ENCODE results near the gene DISC1.

DISC1 gene

GRCh38 chr1:231694465-231695077 lies 68.0 kb downstream of the DISC1 start:
- H3K4me3 ChIP-seq (ENCODE audit: severe bottlenecking) = no peak overlapping the region
- no peak for TF ChIP-seq CTCF (IDR thresholded peaks at IDR 0.05; ENCODE audit: poor library complexity, severe bottlenecking)
- DNase-seq (ENCODE audit: low spot score) (no peak), ATAC-seq (ENCODE audit: low read depth) (no peak)
- no peak overlapping the region for H3K27ac ChIP-seq (ENCODE audit: poor library complexity, severe bottlenecking)
- H3K36me3 ChIP-seq (ENCODE audit: low read depth) = no peaks in the 10 kb centered on the region
- no peaks in the 10 kb centered on the region for H3K27me3 ChIP-seq (ENCODE audit: insufficient read depth, poor library complexity, severe bottlenecking)
- no peaks in the 10 kb centered on the region for H3K4me1 ChIP-seq (ENCODE audit: insufficient read depth, poor library complexity, severe bottlenecking)
- no peaks in the 10 kb centered on the region for H3K9me3 ChIP-seq (ENCODE audit: severe bottlenecking)

GRCh38 chr1:231695439-231696255 lies 69.1 kb downstream of the DISC1 start:
- no peak for DNase-seq (ENCODE audit: low spot score)
- Histone ChIP-seq H3K4me3 (ENCODE audit: severe bottlenecking) (no peak overlapping the region), H3K36me3 (ENCODE audit: low read depth) (no peaks in the 10 kb centered on the region), H3K9me3 (ENCODE audit: severe bottlenecking) (no peaks in the 10 kb centered on the region), H3K27me3 (ENCODE audit: insufficient read depth, poor library complexity, severe bottlenecking) (no peaks in the 10 kb centered on the region), H3K27ac (ENCODE audit: poor library complexity, severe bottlenecking) (no peak overlapping the region), H3K4me1 (ENCODE audit: insufficient read depth, poor library complexity, severe bottlenecking) (no peaks in the 10 kb centered on the region)
- no peak for ATAC-seq (ENCODE audit: low read depth)
- no peak for TF ChIP-seq CTCF (IDR thresholded peaks at IDR 0.05; ENCODE audit: poor library complexity, severe bottlenecking)

GRCh38 chr1:231699784-231700183 lies 73.2 kb downstream of the DISC1 start:
- TF ChIP-seq CTCF (IDR thresholded peaks at IDR 0.05; ENCODE audit: poor library complexity, severe bottlenecking) = no peak
- no peak overlapping the region for H3K4me3 ChIP-seq (ENCODE audit: severe bottlenecking)
- H3K4me1 ChIP-seq (ENCODE audit: insufficient read depth, poor library complexity, severe bottlenecking) = no peaks in the 10 kb centered on the region
- no peaks in the 10 kb centered on the region for H3K9me3 ChIP-seq (ENCODE audit: severe bottlenecking)
- DNase-seq (ENCODE audit: low spot score) (no peak), ATAC-seq (ENCODE audit: low read depth) (no peak)
- no peaks in the 10 kb centered on the region for H3K36me3 ChIP-seq (ENCODE audit: low read depth)
- no peak overlapping the region for H3K27ac ChIP-seq (ENCODE audit: poor library complexity, severe bottlenecking)
- H3K27me3 ChIP-seq (ENCODE audit: insufficient read depth, poor library complexity, severe bottlenecking) = no peaks in the 10 kb centered on the region

GRCh38 chr1:231701306-231701705 lies 74.7 kb downstream of the DISC1 start:
- Histone ChIP-seq H3K36me3 (ENCODE audit: low read depth) (no peaks in the 10 kb centered on the region), H3K27me3 (ENCODE audit: insufficient read depth, poor library complexity, severe bottlenecking) (no peaks in the 10 kb centered on the region), H3K9me3 (ENCODE audit: severe bottlenecking) (no peaks in the 10 kb centered on the region), H3K4me1 (ENCODE audit: insufficient read depth, poor library complexity, severe bottlenecking) (no peaks in the 10 kb centered on the region), H3K27ac (ENCODE audit: poor library complexity, severe bottlenecking) (no peak overlapping the region), H3K4me3 (ENCODE audit: severe bottlenecking) (no peak overlapping the region)
- ATAC-seq (ENCODE audit: low read depth) (no peak), DNase-seq (ENCODE audit: low spot score) (no peak)
- no peak for TF ChIP-seq CTCF (IDR thresholded peaks at IDR 0.05; ENCODE audit: poor library complexity, severe bottlenecking)

- no peak overlapping the region for H3K4me3 ChIP-seq (ENCODE audit: severe bottlenecking)
- H3K27me3 ChIP-seq (ENCODE audit: insufficient read depth, poor library complexity, severe bottlenecking) = no peaks in the 10 kb centered on the region
- no peaks in the 10 kb centered on the region for H3K4me1 ChIP-seq (ENCODE audit: insufficient read depth, poor library complexity, severe bottlenecking)
- no peak for DNase-seq (ENCODE audit: low spot score)
- no peak for TF ChIP-seq CTCF (IDR thresholded peaks at IDR 0.05; ENCODE audit: poor library complexity, severe bottlenecking)
- no peaks in the 10 kb centered on the region for H3K36me3 ChIP-seq (ENCODE audit: low read depth)
- H3K27ac ChIP-seq (ENCODE audit: poor library complexity, severe bottlenecking) = no peak overlapping the region
- no peak for ATAC-seq (ENCODE audit: low read depth)
- H3K9me3 ChIP-seq (ENCODE audit: severe bottlenecking) = no peaks in the 10 kb centered on the region
Measured at GRCh38 chr1:231702331-231702730, 75.7 kb downstream of the DISC1 start.

Measured in RWPE2 (cell line).